Mesendoderm (in vitro differentiated cells): ENCODE measurements around the gene RAP1GDS1.
A peak's percentile ranks its signal among the peaks of the same experiment; 100 is the strongest.

Experiments used
- DNase-seq: peaks from one replicate; pipeline ENCODE4 v3.0.0; 2013
- H2AK5ac ChIP-seq: 2 replicates; pipeline ENCODE4 v1.6.1; 2013; ENCODE audit warnings: low read length, inconsistent platforms
- H2BK120ac ChIP-seq: 2 replicates; pipeline ENCODE4 v1.6.1; 2013; ENCODE audit warnings: low read depth, mild to moderate bottlenecking, low read length, moderate library complexity, mixed read lengths
- H2BK15ac ChIP-seq: replicated peaks from 2 replicates; pipeline ENCODE4 v1.6.1; 2013; ENCODE audit warnings: low read depth, mild to moderate bottlenecking, moderate library complexity
- H2BK5ac ChIP-seq: 2 replicates; pipeline ENCODE4 v1.6.1; 2013; ENCODE audit warnings: low read length, inconsistent platforms
- H3K18ac ChIP-seq: 2 replicates; pipeline ENCODE4 v1.6.1; 2013; ENCODE audit warnings: mild to moderate bottlenecking, low read length, mixed read lengths
- H3K23ac ChIP-seq: one replicate; pipeline ENCODE4 v1.6.1; 2013; ENCODE audit warnings: low read length
- H3K27ac ChIP-seq: 2 replicates; pipeline ENCODE4 v1.5.1; 2013; ENCODE audit warnings: low read depth, mild to moderate bottlenecking, inconsistent platforms, low read length, moderate library complexity
- H3K27me3 ChIP-seq: 2 replicates; pipeline ENCODE4 v1.6.1; 2013; ENCODE audit warnings: low read length, control low read depth, mild to moderate bottlenecking, inconsistent platforms; ENCODE audit not compliant: insufficient read depth, poor library complexity
- H3K36me3 ChIP-seq: 2 replicates; pipeline ENCODE4 v1.6.1; 2013; ENCODE audit warnings: low read length, inconsistent platforms; ENCODE audit not compliant: control insufficient read depth, insufficient read depth
- H3K4ac ChIP-seq: one replicate; pipeline ENCODE4 v1.6.1; 2013; ENCODE audit warnings: low read depth, mild to moderate bottlenecking, low read length, moderate library complexity
- H3K4me1 ChIP-seq: 2 replicates; pipeline ENCODE4 v1.6.1; 2013; ENCODE audit warnings: low read depth, low read length, inconsistent platforms; ENCODE audit not compliant: control insufficient read depth
- H3K4me2 ChIP-seq: 2 replicates; pipeline ENCODE4 v1.6.1; 2013; ENCODE audit warnings: low read length
- H3K4me3 ChIP-seq: 2 replicates; pipeline ENCODE4 v1.5.1; 2013; ENCODE audit warnings: mild to moderate bottlenecking, low read length
- H3K56ac ChIP-seq: one replicate; pipeline ENCODE4 v1.6.1; 2013; ENCODE audit warnings: low read length
- H3K79me1 ChIP-seq: 2 replicates; pipeline ENCODE4 v1.6.1; 2013; ENCODE audit warnings: low read length, inconsistent platforms
- H3K79me2 ChIP-seq: 2 replicates; pipeline ENCODE4 v1.6.1; 2013; ENCODE audit warnings: mild to moderate bottlenecking, low read length; ENCODE audit not compliant: control insufficient read depth, insufficient read depth
- H3K9ac ChIP-seq: 2 replicates; pipeline ENCODE4 v1.6.1; 2013; ENCODE audit warnings: low read length, inconsistent platforms
- H4K5ac ChIP-seq: one replicate; pipeline ENCODE4 v1.6.1; 2013; ENCODE audit warnings: low read length
- H4K8ac ChIP-seq: one replicate; pipeline ENCODE4 v1.6.1; 2013; ENCODE audit warnings: low read depth, mild to moderate bottlenecking, control low read depth, low read length, moderate library complexity
- WGBS: extraction: QIAGEN DNeasy Blood & Tissue Kit; methylation state at CpG from one replicate; pipeline ENCODE4 v1.1.7; 2013; ENCODE audit warnings: low lambda C conversion rate, missing lambda C conversion rate; ENCODE audit not compliant: insufficient coverage; ENCODE audit errors: extremely low coverage; 5-methylcytosine and 5-hydroxymethylcytosine counted together

The RAP1GDS1 gene

DNA sequence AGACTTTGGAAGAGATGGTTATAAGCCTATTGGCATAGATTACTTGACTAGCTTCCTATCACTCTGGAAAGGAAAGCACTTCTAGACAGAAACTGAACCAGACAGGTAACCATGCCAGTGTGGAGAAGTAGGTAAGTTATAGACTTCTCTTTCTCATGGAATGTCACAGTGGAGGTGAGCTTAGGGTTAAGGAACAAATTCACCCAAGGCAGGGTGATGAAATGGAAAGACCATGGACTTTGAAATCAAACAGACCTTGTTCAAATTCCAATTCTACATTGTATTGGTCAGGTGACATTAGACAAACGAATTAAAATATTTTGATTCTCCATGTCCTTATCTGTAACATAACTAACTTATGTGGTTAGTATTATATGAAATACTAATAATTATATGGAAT, 7.7 kb upstream of the RAP1GDS1 start:
- Histone ChIP-seq H2AK5ac (no peak overlapping the region), H4K8ac (no peak overlapping the region), H3K4me3 (no peak overlapping the region), H2BK120ac (no peak overlapping the region), H3K36me3 (no peaks in the 10 kb centered on the region), H2BK5ac (no peak overlapping the region), H3K18ac (no peak overlapping the region), H3K27me3 (no peaks in the 10 kb centered on the region), H3K4ac (no peak overlapping the region), H3K9ac (no peak overlapping the region), H2BK15ac (no peak overlapping the region), H3K23ac (no peak overlapping the region), H3K79me1 (no peaks in the 10 kb centered on the region), H3K4me2 (no peak overlapping the region), H3K4me1 (no peaks in the 10 kb centered on the region), H3K27ac (no peak overlapping the region), H3K56ac (no peak overlapping the region), H3K79me2 (no peaks in the 10 kb centered on the region), H4K5ac (no peak overlapping the region)
- no peak for DNase-seq
- no CpG with 5 or more reads among the region's 1 CpG for WGBS

DNA sequence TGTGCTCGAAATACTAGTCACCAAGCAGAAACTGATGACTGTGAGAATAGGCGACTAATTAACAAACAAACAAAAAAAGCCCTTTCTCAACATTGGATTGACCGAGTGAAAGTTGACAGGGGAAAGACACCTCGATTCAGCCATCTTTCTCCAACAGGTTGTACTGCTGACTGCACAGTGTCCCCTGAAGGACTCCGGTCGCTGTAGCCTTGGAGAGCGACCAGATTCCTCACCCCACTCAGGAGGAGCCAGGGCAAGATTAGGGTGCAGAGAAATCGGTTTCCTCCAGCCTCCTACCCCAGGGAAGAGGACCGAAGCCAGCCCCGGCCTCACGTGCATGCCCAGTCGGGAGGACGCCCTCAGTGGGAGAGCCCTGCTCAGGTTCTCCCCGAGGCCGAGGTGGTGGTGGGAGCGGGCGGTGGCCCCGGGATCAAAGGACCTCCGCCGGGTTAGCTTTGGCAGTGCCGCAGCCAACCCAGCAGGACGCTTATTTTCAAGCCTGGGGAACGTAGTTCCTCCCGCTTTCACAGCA, 1.1 kb upstream of the RAP1GDS1 start:
- no peak overlapping the region for H4K8ac ChIP-seq
- no peak overlapping the region for H4K5ac ChIP-seq
- H3K27me3 ChIP-seq = no peaks in the 10 kb centered on the region
- no CpG with 5 or more reads among the region's 24 CpGs for WGBS
- H2BK120ac ChIP-seq = no peak overlapping the region
- peak overlapping the region; percentile 100 for H3K27ac ChIP-seq
- H2BK5ac ChIP-seq = peak overlapping the region; percentile 94
- peak overlapping the region; percentile 62 for H3K18ac ChIP-seq
- H3K4me3 ChIP-seq = peak overlapping the region; percentile 81
- peak overlapping the region; percentile 91 for H3K4me2 ChIP-seq
- peaks cover 4% of the 10 kb centered on the region for H3K79me1 ChIP-seq
- H2AK5ac ChIP-seq = no peak overlapping the region
- peak; percentile 77 for DNase-seq
- peak overlapping the region; percentile 91 for H3K4ac ChIP-seq
- peaks cover 14% of the 10 kb centered on the region for H3K79me2 ChIP-seq
- H3K4me1 ChIP-seq = peaks cover 7% of the 10 kb centered on the region
- peak overlapping the region; percentile 96 for H3K9ac ChIP-seq
- H3K36me3 ChIP-seq = no peaks in the 10 kb centered on the region
- H2BK15ac ChIP-seq = no peak overlapping the region
- peak overlapping the region; percentile 97 for H3K56ac ChIP-seq
- H3K23ac ChIP-seq = peak overlapping the region; percentile 56

DNA sequence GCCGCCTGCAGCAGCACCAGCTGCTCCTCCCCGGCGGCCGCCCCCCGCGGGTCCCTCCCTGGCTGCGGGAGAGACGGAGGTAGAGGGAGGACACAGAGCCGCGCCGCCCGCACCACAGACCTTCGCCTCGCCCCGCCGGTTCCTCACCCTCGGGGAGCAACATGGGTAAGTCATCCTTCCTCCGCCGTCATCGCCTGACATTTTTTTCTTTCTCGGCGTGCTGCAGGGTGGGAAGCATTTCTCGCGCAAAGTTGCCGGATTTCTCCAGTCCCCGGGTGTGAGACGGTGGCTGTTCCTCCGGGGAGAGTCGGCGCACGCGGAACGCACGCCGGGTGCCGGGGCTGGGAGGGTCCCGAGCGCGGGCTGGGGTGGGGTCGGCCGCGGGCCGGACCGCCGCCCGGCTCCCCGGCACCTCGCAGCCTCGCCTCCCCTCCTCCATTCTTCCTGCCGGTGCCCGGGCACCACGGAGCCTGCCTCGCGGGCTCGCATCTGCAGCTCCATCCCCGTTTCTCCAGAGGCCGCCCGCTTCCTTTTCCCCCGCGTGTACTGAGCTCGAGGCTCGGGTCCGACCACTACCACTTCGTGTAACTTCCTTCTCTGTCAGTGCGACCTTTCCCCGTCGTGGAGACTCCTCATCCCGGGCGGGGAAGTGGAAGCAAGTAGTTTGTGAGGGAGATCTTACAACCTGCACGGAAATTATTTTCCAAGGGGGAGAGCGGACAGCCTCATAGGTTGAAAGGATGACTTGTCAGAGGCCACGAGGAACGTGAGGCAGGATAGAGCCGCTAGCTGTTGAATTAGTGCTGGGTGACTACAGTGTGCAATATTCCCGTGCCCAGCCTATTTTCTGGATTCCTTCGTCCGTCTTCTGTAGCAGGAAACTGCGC, 464 bp downstream of the RAP1GDS1 start:
- Histone ChIP-seq H3K4me2 (peak overlapping the region; percentile 63), H3K23ac (peak overlapping the region; percentile 55), H4K5ac (no peak overlapping the region), H3K18ac (peak overlapping the region; percentile 82), H2AK5ac (no peak overlapping the region), H2BK15ac (no peak overlapping the region), H4K8ac (peak overlapping the region; percentile 43), H3K4me1 (peaks cover 7% of the 10 kb centered on the region), H3K36me3 (no peaks in the 10 kb centered on the region), H3K56ac (peak overlapping the region; percentile 91), H2BK5ac (no peak overlapping the region), H3K27me3 (no peaks in the 10 kb centered on the region), H3K4ac (peak overlapping the region; percentile 20), H3K9ac (peak overlapping the region; percentile 83), H3K79me1 (peaks cover 4% of the 10 kb centered on the region), H3K27ac (peak overlapping the region; percentile 93), H3K4me3 (peak overlapping the region; percentile 82), H2BK120ac (no peak overlapping the region), H3K79me2 (peaks cover 14% of the 10 kb centered on the region)
- WGBS = no CpG with 5 or more reads among the region's 78 CpGs
- peak; percentile 55 for DNase-seq

DNA sequence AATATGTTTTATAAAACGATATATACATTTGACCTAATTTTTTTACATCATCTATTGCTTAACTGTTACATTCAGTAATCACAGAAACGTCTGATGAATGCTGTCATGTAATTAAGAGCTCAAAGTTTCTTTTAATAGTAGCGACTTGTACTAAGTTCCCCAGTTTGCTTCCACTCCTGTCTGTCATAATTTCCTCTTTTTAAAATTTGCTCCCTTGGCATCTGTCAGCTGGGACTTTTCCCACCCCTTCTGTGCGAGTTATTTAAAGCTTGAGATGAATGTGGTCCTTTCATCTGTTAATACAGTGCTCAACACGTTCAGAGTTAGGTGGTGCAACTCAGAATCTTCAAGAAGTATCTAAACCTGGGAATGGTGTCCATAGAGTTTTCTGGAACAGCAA, 1.2 kb downstream of the RAP1GDS1 start:
- Histone ChIP-seq H2BK5ac (no peak overlapping the region), H3K27ac (no peak overlapping the region), H4K8ac (no peak overlapping the region), H3K56ac (no peak overlapping the region), H3K23ac (no peak overlapping the region), H3K4me2 (peak overlapping the region; percentile 17), H4K5ac (no peak overlapping the region), H3K36me3 (no peaks in the 10 kb centered on the region), H2BK15ac (no peak overlapping the region), H3K4me3 (no peak overlapping the region), H3K27me3 (no peaks in the 10 kb centered on the region), H2AK5ac (no peak overlapping the region), H2BK120ac (no peak overlapping the region), H3K79me2 (peaks cover 18% of the 10 kb centered on the region), H3K4ac (no peak overlapping the region), H3K79me1 (peaks cover 7% of the 10 kb centered on the region), H3K9ac (peak overlapping the region; percentile 46), H3K18ac (peak overlapping the region; percentile 51), H3K4me1 (peaks cover 7% of the 10 kb centered on the region)
- no CpG with 5 or more reads among the region's 5 CpGs for WGBS
- DNase-seq = no peak

DNA sequence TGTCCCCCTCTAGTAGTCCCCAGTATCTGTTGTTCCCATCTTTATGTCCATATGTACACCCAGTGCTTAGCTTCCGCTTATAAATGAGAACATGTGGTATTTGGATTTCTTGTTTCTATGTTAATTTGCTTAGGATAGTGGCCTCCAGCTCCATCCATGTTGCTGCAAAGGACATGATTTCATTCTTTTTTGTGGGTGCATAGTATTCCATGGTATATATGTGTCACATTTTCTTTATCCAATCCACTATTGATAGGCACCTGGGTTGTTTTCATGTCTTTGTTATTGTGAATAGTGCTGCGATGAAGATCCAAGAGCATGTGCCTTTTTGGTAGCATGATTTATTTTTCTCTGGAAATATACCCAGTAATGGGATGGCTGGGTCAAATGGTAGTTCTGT, 6.3 kb downstream of the RAP1GDS1 start:
- no peak overlapping the region for H2AK5ac ChIP-seq
- H2BK5ac ChIP-seq = no peak overlapping the region
- H3K56ac ChIP-seq = no peak overlapping the region
- peaks cover 2% of the 10 kb centered on the region for H3K4me1 ChIP-seq
- no peaks in the 10 kb centered on the region for H3K36me3 ChIP-seq
- no peak overlapping the region for H3K23ac ChIP-seq
- no peak overlapping the region for H3K4me2 ChIP-seq
- H3K27me3 ChIP-seq = no peaks in the 10 kb centered on the region
- H3K27ac ChIP-seq = no peak overlapping the region
- no peak overlapping the region for H2BK15ac ChIP-seq
- no peak overlapping the region for H4K8ac ChIP-seq
- DNase-seq = no peak
- H3K9ac ChIP-seq = no peak overlapping the region
- H4K5ac ChIP-seq = no peak overlapping the region
- H3K4me3 ChIP-seq = no peak overlapping the region
- H3K79me2 ChIP-seq = peaks cover 22% of the 10 kb centered on the region
- H2BK120ac ChIP-seq = no peak overlapping the region
- peaks cover 4% of the 10 kb centered on the region for H3K79me1 ChIP-seq
- WGBS = no CpG with 5 or more reads among the region's 2 CpGs
- no peak overlapping the region for H3K4ac ChIP-seq
- H3K18ac ChIP-seq = no peak overlapping the region
